HT1080 (cell line): Measurements from ENCODE around the gene CCDC187. TPM values are rescaled to one million over a fixed set of nuclear protein-coding genes. Genes with fewer than 3 reads are reported as not detected.

Source experiments
- DNase-seq: peaks from one replicate; pipeline ENCODE4 v3.0.0-alpha.2; 2015; ENCODE audit warnings: low read depth
- total RNA-seq: library from RNA; depleted of rRNA; stranded (reverse); fragments of >200 nt; shearing (Covaris generic); gene quantifications from 2 replicates; pipeline ENCODE4 v1.2.3, GENCODE V29; 2014

CCDC187 gene
- total RNA-seq, 1 experiment from 2014 or later, result 0.02 TPM

DNA sequence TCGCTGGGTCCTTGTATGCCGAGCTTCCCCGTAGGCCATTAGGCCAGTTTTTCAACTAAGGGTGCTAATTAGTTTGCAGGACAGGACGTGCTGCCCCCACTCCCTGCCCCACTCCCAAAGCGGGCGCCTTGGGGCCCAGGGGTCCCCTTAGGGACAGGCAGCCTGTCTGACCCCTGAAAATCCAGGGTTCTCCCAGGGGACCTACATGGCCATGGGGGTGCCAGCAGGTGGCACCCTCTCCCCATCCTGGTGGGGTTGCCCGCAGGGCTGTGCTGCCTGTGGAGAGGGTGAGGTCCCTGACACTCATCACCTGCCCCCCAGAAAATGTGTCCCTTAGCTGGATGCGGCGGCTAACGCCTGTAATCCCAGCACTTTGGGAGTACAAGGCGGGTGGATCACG, 8.5 kb upstream of the CCDC187 start:
- DNase-seq, result no peak

DNA sequence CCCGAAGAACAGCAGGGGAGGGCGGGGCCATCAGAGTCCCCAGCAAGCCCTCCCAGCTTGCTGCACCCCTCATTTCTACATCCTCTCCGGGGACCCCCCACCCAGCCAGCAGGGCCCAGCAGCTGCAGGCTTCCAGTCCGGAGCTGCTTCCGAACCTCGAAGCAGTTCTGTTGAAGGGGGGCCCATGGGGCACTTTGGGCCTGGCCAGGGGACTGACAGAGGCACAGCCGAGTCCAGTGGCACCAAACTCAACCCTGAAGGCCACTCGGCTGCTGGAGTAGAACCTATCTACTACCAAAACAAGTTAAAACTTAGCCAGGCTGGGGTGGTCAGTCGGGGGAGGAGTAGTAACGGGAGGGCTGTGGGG, 8.1 kb upstream of the CCDC187 start:
- DNase-seq, result no peak

DNA sequence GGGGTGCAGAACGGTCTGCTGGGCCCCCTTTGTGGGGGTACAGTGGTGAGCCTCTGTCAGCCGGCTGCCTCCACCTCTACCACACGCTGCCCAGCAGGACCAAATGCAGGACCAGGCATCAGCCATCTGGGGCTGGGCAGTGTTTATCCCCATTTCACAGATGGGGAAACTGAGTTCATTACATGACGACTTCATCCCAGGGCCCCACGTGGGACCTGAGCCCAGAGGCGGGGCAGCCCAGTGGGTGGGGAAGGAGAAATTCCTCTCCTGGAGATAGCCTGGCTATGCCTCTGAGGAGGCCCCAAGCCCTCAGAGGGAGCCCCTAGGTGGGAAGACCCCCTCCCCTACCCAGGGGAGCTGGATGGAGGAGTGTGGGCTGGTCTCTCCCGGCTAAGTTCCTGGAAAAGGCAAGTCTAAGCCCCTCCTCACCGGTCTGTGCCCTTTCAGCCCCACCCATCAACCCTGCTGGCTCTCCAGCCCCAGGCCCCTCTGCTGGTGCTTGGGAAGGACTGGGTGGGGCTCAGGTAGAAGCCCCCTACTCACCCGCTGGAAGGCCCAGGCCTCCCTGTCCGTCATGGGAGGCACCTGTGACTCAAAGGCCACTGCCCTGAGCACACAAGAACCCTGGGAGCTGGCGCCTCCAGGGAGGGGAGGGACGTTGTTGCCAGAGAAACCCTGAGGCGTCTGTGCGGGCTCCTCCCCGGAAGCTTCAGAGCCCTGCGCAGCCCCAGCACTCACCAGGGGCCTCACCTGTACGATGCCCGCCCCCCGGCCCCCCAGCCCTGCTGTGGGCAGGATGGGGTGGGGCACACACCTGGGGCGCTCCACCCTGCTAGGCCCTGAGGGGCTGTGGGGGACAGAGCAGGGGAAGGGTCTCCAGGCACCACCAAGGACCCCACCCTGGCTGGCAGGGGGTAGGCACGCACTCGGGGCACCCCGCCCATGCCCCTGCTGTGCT, 7.4 kb upstream of the CCDC187 start:
- DNase-seq, result peak; percentile 28

DNA sequence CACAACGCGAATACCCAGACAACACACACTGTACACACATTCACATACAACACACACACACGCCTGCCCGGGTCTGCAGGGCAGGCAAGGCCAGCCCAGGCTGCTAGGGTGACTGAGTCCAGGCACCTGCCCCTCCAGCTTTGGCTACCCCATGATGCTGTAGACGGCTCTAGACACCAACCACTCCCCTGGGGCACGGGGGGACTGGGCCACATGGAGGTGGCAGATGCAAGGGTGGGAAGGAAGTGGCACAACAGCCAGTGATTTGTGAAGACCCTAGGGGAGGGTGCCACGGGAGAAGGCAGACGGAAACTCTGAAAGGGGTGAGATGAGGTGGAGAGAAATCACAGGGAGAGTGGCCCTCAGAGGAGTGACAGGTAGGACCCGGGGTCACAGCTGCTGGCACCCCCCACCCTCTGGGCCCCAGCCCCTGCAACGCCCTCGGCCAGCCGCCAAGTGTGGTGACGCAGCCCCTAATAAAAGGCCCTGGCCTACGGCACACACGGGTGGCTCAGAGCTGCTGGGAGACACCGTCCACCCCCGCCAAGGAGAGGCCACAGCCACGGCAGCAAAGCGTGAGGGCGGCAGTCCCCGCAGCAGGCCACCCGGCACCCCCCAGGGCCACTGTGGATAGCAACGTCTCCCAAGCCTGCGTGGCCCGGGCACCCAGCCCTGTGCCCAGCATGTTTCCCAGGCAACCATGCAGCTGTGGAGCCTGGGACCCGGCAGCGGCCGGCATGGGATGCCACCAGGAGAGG, 6.6 kb upstream of the CCDC187 start:
- no peak for DNase-seq

DNA sequence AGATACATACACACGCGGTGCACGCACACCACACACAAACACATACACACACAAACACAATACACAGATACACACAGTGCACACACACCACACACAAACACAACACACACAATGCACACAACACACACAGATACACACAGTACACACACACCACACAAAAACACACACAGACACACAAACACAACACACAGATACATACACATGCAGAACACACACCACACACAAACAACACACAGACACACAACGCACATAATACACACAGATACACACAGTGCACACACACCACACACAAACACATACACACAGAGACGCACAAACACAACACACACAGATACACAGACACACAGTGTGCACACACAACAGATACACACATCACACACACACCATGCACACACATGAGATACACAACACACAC, 5.9 kb upstream of the CCDC187 start:
- DNase-seq, result no peak

DNA sequence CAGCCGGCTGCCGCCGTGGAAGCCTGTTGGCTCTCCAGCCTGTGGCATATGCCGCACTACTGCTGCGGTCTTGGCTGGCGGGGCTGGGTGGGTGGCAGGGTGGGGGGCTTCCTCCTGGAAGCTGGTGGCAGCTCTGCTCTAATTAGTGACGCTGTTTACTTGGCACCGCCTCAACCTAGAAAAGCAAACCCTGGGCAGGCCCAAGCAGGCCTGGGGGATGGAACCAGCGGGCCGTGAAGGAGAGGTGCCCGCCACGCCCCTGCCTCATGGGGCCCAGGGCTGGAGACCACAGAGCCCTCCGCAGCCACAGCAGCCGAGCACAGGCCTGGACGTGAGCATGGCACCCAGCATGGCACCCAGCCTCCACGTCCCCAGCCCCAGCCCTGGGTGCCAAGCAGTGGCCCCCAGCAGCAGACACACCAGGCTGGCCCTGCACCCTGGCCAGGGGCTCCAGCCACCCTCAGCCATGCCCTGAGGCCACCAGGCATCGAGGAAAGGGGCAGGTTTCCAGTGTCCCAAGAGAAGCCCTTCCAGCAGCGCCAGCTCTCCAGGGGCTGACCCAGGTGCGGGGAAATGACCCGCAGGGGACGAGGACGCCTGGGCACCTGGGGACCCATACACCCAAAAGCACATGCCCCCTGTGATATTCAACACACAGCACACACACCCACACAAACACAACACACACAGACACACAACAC, 5.4 kb upstream of the CCDC187 start:
- DNase-seq, result no peak

DNA sequence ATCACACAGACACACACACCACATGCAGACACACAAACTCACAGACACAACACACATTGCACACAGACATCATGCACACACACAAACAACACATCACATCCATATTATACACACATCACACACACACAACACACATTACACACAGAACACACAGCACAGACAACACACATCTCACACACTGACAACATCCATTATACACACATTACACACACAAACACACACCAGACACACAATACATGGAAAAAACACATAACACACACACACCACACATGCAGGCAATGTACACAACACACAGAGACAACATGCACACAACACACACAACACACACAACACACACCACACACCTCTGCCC, 4.8 kb upstream of the CCDC187 start:
- DNase-seq, result no peak

DNA sequence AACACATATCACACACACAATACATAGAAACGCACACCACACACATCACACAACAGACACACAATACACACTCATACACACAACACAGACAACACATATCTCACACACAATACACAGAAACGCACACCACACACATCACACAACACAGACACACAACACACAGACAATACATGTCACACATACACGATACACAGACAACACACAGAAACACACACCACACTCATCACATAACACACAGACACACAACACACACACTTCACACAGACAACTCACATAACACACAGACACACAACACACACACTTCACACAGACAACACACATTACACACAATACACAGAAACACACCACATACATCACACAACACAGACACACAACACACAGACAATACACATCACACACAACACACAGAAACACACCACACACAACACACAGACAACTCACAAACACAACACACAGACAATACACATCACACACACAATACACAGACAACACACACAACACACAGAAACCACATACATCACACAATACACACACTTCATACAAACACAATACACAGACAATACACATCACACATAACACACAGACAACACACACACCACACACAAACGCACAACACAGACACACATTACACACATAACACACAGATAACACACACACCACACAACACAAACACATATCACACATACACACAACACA, 4.3 kb upstream of the CCDC187 start:
- DNase-seq, result no peak

DNA sequence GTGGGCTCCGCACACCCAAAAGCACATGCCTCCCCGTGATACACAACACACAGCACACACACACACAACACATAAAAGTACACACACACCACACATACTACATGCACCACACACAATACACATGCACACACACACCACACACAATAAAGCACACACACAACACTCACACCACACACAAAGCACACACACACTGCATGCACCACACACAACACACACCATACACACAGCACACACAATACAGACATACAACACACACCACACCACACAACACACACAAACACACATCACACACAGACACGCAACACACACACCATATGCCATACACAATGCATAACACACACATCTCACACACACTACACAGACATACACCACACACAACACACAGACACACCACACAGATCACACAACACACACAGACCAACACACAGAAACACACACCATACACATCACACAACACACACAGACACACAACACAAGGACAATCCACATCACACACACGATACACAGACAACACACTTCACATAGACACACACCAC, 3.4 kb upstream of the CCDC187 start:
- no peak for DNase-seq

DNA sequence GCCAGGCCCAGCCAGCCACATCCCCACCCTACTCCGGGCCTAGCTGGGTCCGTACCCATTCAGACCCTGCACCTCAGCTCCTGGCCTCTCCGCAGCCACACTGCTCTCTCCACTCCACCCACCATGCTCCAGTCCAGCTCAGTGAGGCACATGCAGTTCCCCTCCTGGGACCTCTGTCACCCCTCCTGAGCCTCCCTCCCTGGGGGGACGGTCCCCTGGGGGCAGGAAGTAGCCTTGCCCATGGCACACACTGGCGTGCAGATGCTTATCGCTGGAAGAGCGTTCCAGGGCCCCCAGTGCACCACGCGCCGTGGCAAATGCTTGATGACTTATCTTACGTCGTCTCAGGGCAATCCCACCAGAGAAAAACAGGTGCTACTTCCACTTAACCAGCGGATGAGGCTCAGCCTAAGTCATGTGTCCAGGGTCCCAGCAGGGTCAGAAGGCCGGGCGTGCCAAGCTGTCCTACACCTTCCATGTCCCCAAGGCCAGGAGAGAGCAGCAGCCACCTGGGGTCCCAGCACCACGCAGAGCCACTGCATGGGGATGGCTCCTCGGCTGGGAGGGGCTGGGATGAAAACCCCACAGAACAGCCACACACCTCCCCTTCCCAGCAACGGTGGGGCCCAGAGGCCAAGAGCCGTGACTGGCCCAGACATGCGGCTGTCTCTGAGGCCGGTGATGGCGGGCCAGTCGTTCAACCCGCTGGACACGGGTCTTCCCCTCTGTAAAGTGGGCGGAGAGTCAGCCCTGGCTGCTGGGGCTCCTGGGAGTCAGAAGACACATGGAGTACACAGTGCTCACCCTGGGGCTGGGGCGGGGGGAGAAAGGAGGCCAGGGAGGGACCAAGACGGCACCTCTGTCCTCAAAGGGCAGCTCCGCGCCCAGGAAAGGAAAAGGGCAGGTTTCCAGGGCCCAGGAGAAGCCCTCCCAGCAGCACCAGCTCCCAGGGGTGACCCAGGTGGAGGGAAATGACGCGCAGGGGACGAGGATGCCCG, 2.6 kb upstream of the CCDC187 start:
- no peak for DNase-seq

DNA sequence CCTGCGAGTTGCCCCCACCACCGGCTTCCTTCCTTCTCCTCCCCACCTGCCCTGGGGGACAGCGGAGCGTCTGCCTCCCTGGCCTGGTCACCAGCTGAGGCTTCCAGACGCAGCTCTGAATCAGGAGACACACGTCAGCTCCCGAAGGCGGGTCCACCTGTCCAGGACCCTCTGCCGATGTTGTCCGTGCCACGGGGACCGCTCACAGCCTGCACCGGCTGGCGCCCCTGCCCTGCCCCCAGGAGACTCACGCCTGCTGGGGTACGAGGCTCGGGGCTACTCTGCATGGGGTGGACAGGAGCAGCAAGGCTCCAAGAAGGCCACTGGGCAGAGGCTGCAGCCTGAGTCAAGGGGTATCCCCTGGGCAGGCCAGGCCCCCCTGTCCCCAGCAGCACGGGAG, 1.9 kb upstream of the CCDC187 start:
- DNase-seq, result no peak

DNA sequence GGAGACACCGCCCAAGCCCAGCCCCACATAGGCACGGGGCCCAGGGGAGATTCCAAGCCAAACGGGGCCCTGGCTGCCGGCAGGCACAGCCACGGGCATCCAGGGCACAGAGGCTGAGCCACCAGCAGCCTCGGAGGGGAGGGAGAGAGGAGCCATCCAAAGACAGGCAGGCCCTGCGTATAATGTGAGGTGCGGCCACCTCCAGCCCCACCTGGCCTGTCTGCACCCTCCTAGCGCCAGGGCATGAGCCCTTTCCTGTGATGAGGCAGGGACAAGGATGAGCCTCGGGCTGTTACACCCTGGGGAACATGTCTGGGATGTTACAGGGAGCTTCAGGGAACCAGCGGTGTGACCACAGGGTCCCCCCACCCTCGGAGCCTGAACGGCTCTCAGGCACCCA, 1.1 kb upstream of the CCDC187 start:
- DNase-seq, result no peak

DNA sequence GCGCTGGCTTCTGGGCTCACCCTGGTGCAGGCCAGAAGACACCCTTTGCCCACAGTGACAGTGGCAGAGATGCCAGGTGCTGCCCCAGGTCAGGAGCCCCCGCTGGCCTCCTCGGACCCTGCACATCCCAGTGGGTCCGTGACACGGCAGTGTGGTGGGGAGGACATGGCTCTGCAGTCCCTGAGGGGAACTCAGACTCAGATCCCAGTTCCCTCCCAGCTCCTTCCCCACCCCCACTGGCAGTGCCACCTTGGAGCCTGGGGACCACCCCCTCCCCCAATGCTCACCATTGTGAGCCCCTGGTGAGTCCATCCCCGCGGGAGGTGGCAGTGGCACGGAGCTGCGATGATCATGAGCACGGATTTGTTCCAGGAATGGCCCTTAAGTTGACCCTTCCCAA, 562 bp upstream of the CCDC187 start:
- DNase-seq, result no peak

DNA sequence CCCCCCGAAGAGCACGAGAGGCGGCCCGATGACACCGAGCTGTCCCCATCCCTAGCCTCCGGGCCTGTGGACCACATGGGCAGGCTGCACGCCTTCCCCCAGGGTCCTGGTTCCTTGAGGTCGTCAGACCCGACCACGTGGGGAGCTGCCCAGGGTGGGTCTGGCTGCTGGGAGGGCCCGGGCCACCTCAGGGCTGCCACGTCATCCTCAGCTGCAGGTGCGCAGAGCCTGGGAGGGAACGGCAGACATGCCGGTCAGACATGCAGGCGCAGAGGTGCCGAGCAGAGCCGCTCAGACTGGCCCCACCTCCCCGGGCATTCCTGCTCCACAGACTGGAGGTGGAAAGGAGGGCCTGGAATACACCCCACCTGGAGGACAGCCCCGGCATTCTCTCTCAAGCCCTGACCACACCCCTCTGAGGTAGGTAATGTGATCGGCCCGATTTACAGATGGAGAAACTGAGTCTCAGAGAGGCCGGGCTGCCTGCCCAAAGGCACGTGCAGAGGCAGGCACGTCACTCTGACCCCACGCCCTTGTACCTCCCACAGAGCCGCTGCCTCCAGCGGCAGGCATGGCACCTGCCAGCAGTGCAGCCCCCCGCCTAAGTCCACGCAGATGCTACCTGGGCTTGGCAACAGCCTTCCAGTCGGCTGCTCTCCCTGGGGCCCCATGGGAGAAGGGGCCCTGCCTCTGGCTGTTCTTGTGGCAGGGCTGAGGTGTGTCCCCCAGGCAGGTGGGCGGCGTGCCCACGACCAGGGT, 649 bp downstream of the CCDC187 start:
- no peak for DNase-seq

DNA sequence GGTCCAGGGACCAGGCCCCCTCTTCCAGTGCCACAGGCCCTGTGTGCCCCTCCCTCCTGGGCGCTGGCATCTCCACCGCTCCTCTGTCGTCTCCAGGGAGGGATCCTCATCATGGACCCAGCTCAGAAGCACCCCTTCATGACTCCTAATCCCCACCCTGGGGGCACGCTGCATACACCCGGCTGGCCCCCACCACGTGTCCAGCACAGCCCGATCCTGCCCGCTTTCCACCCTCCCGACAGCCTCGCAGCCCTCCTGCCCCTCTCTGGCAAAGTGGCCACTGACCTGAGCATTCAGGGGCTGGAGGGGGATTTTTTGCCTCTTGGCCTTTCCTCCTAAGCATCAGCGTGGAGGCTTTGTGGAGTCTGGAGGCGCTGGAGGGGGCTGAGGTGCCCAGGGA, 1.4 kb downstream of the CCDC187 start:
- no peak for DNase-seq

DNA sequence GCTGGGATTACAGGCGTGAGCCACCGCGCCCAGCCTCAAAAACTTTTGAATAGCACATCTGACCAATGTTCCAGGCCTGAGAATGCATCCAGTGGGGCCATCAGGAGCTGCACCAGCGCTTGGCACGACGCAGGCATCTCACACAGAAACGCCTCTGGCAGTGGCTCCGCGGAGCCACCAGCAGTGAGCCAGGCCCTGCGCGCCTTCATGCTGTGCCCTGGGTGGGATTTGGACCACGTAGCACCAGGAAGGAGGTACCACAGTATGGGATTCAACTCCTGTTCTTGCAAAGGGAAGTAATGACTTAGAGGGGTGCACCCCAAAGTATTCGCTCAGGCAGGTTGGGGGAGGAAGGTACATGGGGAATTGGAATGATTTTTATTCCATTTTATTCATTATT, 3.0 kb downstream of the CCDC187 start:
- no peak for DNase-seq

DNA sequence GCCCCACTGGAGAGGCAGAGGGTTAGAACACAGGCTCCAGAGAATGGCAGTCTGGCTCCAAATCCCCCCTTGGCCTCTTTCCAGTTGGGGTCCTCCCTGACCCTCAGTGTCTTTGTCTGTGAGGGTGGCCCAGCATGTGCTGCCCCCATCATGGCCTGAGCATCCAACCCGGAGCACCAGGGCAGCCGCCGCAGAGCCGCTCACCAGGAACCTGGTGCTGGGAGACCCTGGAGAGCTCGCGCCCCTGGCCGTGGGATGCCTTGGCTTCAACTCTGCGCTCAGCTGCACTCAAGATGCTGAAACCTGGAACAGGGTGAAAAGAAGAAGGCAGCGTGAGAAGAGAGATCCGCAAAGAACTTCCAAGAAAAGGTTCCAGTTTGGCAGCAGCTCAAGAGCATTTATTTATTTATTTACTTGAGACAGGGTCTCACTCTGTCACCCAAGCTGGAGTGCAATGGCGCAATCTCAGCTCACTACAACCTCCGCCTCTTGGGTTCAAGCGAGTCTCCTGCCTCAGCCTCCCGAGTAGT, 3.8 kb downstream of the CCDC187 start:
- DNase-seq, result no peak

DNA sequence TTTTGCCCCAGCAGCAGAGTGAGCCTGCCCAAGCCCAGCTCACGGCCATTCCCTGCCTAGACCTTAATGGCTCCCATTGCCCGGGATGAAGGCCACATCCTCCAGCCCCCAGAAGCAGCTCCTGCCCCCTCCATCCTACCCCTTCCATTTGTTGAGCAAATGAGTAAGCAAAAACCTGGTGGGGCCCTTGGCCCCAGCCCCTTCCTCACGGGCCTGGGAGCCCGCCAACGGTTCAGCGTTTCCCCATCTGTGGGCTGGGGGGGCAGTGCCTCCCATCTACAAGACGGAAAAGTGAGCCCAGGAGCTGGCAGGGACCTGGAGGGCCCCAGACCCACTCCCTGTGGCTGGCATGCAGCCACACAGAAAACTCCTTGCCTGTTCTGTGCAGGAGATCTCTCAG, 4.4 kb downstream of the CCDC187 start:
- DNase-seq, result no peak

DNA sequence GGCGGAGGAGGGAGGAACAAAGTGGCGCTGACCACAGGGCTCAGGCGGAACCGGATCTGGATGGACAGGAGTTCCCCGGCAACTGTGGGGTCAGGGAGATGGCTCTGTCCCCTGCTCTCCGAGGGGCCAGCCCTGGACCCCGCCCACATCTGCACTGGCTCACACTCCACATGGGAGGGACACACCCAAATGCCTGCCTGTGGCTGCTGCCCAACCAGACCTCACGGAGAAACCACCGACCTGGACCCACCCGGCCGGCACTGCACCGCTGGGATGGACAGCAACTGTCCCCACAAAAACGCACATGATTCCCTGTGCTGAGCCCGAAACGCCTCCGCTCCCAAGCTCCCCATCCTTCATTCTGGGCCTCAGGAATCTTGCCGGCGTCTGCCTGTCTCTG, 4.8 kb downstream of the CCDC187 start:
- no peak for DNase-seq
